NCI-H1048 (cell line): ENCODE results near the gene SLC6A5.
"Not testable (repeated sequence)": the region's sequence is repeated elsewhere in the genome, so short reads cannot be mapped to it uniquely, and the experiment has no call there.

Source experiments
- DNase-seq: peaks from one replicate; lab custom pipeline; 2025; lab: John Stamatoyannopoulos, UW

Gene SLC6A5

DNA sequence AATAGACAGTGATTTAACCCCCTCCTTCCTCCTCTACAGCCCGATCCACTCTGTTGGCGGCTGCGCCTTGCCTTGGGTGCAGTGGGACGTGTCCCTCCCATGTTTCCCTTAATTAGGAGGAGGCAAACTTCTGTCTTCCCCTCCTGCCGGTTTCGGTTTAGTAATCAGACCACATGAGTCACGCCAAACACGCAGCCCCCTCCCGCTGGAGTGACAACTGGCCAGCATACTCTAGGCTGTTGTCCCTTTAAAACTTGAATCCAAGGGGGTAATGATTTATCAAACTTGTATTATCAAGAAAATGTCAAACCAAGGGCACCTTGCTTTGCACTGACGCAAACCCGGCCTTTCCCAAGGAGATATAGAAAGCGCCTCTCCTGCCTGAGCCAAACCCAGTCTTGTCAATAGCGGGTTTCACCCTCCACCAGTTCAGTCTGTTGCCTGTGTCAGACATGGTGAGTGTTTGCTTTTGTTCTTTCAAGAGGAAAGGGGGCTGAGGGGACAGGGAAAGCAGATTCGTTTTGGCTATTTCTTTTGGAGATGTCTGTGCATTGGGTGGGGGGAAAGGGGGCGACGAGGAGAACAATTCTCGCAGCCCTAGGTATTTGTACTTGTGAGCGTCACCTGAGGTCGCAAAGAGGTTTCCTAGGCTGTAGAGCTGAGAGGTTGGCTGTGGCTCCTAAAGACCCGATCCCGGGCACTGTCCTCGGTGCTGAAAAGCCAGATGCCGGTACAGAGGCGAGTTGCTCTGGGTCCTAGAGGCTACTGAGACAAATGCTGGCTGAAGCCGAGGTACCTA lies at the start of gene SLC6A5:
Gene SLC6A5, plus strand, starts transcription at position 388 of the 799 bp plus-strand sequence. Its CDS starts 65 bp downstream, at position 453.
- peak; percentile 25 for DNase-seq

DNA sequence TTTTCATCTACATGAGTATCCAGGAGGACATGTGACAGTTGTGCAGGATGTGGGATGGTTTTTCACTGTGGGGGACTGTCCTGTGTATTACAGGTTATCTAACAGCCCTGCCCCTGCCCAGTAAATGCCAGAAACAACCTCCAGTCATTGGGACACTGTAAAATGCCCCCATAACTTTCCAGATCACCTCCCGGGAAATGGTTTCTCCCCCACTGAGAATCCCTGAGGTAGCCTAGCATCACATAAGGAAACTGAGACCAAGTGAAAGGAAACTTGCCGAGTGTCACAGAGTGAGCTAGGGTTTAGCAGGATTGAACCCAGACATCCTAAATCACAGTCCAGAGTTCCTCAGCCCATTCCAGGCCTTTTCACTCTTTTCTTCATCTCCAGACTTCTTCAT lies 48.3 kb upstream of the SLC6A5 start:
- no peak for DNase-seq

GRCh38 chr11:20555783-20556182 lies 43.6 kb upstream of the SLC6A5 start:
- no peak for DNase-seq

- not testable (repeated sequence) for DNase-seq
Observed at GRCh38 chr11:20556396-20556795, 43.0 kb upstream of the SLC6A5 start.

DNA sequence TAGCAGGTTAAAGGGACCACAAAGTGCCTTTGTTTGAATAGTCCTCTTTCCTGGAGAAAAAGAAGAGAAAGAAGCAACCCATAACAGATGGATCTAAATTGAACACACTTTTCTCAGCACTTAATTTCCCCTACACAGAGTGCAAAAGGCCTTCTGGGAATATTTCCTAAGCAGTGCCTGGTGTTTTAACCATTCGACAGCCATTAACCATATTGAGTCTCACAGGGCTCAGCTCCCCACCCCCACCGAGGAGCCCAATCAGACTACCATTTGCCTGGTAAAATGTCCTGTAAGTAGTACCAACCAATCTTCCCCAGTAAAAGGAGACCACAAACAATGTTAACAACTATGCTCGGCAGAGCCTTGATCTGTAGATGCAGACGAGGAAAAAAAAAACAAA lies 40.7 kb upstream of the SLC6A5 start:
- DNase-seq = no peak

GRCh38 chr11:20559523-20560300 lies 39.7 kb upstream of the SLC6A5 start:
- DNase-seq = no peak

- DNase-seq = no peak
Observed at GRCh38 chr11:20561915-20562314, 37.5 kb upstream of the SLC6A5 start.

- DNase-seq = no peak
Observed at GRCh38 chr11:20563866-20564265, 35.5 kb upstream of the SLC6A5 start.

DNA sequence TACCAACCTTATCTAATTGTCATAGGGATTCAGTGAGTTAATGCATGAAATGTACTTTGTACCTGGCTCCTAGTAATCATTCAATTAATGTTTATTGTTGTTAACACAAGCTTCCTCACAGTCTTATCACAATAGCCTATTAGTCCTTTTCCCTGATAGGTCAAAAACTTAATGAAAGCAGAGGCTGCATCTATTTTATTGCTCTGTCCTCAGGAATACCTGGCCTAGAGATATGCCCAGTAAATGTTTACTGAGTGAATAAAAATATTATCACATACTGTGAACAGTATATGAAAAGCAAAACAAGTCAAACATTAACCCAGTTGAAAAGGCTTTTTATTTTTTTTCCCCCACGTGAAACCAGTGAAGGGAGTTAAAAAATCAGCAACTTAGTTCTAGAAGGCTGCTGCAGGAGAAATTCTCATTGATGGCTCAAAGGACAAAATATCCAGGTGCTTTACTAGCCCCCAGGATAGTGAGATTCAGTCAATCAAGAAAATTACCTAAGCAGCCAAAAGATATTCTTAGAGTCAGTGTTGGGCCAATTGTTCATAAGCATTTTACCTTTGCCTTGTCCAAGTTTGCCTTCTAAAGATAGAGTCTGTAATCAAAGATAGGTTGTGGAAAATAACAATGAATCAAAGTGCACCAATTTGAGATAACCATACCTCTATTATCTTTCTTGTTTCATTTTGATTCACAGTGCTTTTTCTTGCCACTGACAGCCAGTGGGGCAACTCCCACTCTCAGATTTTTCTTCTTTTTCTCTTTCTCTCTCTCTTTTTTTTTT lies 34.4 kb upstream of the SLC6A5 start:
- DNase-seq = no peak

DNA sequence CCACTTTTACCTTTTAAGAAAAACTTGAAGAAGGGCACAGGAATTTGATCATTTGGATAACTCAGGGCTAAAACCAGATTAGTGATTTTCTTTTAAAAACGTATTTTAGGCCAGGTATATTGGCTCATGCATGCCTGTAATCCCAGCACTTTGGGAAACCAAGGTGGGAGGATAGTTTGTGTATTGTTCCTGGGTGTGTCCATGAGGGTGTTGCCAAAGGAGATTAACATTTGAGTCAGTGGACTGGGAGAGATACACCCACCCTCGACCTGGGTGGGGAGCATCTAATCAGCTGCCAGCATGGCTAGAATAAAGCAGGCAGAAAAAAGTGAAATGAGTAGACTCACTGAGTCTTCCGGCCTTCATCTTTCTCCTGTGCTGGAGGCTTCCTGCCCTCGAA lies 33.3 kb upstream of the SLC6A5 start:
- not testable (repeated sequence) for DNase-seq

GRCh38 chr11:20566591-20567434 lies 32.6 kb upstream of the SLC6A5 start:
- no peak for DNase-seq

DNA sequence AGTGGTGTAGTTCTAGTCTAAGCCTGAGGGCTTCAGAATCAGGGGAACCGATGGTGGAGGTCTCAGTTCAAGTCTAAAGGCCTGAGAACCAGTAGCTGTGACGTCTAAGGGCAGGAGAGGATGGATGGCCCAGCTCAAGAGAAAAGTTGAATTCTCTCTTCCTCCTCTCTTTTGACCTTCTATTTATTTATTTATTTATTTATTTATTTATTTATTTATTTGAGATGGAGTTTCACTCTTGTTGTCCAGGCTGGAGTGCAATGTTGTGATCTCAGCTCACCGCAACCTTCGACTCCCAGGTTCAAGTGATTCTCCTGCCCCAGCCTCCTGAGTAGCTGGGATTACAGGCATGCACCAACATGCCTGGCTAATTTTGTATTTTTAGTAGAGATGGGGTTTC lies 19.7 kb upstream of the SLC6A5 start:
- DNase-seq = not testable (repeated sequence)

GRCh38 chr11:20583201-20583600 lies 16.2 kb upstream of the SLC6A5 start:
- DNase-seq = no peak

- DNase-seq = no peak
Observed at GRCh38 chr11:20584093-20584774, 15.2 kb upstream of the SLC6A5 start.

DNA sequence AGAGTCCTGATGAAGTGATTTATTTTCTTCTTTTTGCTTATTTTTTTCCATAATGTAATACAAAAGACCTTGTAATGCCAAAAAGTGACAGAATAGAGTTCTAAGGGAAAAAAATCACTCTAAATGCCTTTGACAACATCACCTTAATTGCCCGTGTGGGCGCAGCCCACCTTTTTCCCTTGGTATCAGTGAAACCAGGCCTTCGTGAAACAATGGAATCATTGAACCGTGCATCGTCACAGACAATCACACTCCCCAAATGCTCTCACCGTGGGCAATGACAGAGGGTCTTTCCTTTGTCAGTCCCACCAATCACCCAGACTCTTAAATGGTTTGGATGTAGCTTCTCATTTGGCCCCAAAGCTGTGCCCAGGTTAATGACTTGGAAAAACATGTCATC lies 9.6 kb upstream of the SLC6A5 start:
- no peak for DNase-seq

- no peak for DNase-seq
Observed at GRCh38 chr11:20590381-20590780, 9.0 kb upstream of the SLC6A5 start.

- DNase-seq = no peak
Observed at GRCh38 chr11:20592741-20593140, 6.7 kb upstream of the SLC6A5 start.

GRCh38 chr11:20594274-20595061 lies 4.9 kb upstream of the SLC6A5 start:
- DNase-seq = no peak

DNA sequence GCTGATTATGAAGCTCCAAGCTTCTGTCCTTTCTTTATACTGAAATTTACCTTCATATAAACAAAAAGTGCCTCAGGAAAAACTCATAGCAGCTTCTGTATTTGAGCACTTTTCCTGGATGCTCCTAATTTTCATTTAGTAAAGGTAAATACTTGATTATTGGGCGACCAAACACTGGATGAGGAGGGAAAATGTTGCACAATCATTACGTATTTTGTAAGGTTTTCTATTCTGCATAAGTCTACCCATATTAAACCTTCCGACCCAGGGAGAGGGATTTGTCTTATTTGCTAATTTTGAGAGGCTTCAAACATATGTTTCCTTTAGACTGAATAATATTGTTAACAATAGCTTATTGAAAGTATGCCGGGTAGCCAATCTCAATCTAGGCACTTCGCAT lies 4.3 kb upstream of the SLC6A5 start:
- no peak for DNase-seq
